GM18951 (cell line): ENCODE measurements around the gene DPEP2.
"Not testable (repeated sequence)": the region's sequence is repeated elsewhere in the genome, so short reads cannot be mapped to it uniquely, and the experiment has no call there.

Experiments
- POLR2A ChIP-seq: IDR thresholded peaks from 4 replicates; pipeline ENCODE4 v1.6.1; 2011; ENCODE audit warnings: mild to moderate bottlenecking; ENCODE audit not compliant: insufficient read length, insufficient read depth; ENCODE audit errors: extremely low read depth
- in situ Hi-C: fragments of 300-500 bp; cut with MboI; formaldehyde crosslinking; loops from one replicate; pipeline ENCODE4 v1.12.0; 2022; ENCODE audit warnings: low sequenced_read_pairs, mixed read lengths, inconsistent platforms; ENCODE audit not compliant: unreplicated experiment

Gene DPEP2

DNA sequence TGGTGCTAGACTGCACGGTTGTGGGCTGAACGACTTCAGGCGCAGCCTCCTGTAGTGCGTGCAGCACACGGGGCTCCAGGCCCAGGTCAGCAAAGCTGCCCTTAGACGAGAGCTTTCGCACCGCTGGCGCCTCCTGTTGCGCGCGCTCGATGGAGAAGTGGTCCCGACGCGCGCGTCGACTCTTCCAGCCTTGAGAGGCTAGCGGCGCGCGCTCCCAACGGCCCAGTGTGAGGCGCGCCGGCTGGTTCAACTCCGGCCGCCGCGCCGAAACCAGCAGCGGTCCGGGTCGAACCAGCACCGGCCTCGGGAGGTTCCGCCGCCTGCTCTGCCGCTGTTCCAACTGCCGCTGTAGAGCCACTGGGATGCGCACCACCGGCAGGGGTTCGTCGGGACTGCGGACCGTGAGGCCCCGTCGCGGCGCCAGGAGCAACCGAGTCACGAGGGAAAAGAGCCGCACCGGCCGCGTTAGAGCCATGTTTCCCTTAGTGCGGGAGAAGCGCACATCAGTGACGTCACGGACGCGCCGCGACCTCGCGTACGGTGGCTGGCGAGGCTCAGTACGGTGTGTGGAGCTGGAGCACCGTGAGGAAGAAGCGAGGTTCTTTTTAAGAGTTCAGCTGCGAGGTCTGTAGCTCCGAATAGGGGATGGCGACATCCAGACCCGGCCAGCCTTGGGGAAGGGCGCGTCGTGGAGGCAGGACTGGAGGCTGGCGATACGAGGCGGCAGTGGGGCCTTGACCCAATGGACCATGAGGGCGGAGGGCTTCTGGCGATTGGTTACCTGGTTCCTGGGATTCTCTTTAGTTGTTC lies 23.6 kb upstream of the DPEP2 start, which contains the start of the genes DDX28 and DUS2:
Gene DDX28, minus strand, starts transcription at position 505 of the 810 bp plus-strand sequence. Its CDS starts 30 bp downstream, at position 475.
Gene DUS2, plus strand, starts transcription at position 557 of the 810 bp plus-strand sequence. CDS start 14,740 bp downstream, outside the sequence.
- in situ Hi-C loops: no loop called here
- TF ChIP-seq POLR2A: peak; percentile 80

DNA sequence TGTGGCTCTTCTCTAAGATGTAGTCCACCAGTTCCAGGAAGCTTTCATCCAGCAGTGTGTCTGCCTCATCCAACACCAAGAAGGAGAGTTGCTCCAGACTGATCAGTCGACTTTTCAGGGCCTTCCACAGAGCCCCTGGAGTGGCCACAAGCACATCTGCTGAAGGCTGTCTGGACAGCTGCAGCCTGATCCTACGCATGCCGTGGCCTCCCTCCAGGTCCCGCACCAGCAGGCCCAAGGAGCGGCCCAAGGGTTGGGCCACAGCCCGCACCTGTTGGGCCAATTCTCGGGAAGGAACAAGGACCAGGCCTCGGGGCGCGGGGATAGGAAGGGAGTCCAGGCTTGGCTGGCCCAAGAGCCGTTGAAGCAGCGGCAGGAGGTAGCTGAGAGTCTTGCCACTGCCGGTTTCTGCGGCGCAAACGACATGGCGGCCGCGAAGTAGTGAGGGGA lies 23.0 kb upstream of the DPEP2 start:
- no peak for TF ChIP-seq POLR2A
- in situ Hi-C loops: no loop called here

DNA sequence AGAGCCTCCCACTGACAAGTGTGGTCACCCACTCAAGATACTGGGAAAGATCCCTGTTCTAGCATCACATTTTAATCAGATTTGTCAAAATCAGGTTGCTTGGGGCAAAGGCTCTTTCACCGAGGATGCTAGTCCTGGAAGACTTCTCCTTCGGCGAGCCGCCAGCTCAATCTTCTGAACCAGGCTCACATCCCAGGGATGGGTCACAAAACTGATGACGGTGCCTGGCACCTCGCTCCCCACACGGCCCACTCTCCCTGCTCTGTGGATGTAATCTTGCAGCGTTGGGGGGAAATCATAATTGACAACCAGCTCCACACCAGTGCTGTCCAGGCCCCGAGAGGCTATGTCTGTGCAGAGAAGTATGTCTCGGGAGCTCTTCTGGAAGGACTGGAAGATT lies 22.2 kb upstream of the DPEP2 start:
- in situ Hi-C loops: no loop called here
- no peak for TF ChIP-seq POLR2A

DNA sequence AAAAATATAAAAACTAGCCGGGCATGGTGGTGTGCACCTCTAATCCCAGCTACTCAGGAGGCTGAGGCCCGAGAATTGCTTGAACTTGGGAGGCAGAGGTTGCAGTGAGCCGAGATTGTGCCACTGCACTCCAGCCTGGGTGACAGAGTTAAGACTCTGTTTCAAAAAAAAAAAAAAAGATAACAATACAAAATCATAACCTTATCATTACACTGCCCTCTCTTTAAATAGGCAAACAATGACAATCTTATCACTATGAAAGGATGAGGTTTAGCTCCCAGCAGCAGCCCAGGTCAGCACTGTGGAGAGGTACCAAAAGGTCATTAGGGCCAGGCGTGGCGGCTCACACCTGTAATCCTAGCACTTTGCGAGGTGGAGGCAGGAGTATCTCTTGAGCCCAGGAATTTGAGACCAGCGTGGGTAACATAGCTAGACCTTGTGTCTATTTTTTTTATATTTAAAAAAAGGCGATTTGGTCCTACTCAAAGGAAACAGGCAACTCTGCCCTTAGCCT lies 19.9 kb upstream of the DPEP2 start:
- in situ Hi-C loops: no loop called here
- TF ChIP-seq POLR2A: no peak

DNA sequence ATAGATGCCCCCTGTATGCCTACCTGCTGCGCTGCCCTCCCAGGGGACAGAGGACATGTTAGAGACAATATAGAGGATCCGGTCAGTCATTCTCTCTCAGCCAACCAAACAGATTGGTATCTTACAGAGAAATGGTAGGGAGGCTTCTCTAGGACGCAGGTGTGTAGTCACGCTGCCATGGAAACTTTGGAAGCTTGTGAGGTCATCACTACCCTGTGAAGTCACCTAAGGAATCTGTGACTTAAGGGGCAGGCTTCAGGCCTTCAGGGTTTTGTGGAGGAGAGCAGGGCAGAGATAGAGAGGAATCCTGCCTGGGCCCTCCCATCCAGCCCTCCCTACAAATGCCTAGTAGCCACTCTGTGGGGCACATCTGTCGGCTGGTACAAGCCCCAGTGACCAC lies 16.4 kb upstream of the DPEP2 start, which contains the start of gene DPEP2NB:
Gene DPEP2NB, minus strand, starts transcription at position 231 of the 400 bp plus-strand sequence. Its CDS starts 141 bp downstream, at position 90.
- TF ChIP-seq POLR2A: no peak
- in situ Hi-C loops: no loop called here

DNA sequence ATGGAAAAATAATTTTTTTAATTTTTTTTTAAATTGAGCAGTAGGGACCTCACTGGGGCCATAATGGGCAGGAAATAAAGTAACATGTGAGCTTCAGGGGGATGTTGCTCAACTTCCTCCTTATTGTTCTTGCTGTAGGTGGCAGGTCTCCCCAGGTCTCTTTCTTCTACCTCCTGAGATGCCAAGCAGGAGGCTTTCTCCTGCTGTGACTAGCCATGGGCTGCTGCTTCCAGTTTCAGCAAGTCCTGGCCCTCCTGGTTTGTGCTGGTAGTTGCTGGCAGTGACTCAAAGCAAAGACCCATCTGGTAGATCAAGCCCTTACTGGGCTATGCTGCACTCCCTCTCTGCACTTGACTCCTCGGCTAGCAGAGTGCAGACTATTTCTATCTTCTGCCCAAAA lies 14.2 kb upstream of the DPEP2 start:
- in situ Hi-C loops: no loop called here
- TF ChIP-seq POLR2A: no peak

DNA sequence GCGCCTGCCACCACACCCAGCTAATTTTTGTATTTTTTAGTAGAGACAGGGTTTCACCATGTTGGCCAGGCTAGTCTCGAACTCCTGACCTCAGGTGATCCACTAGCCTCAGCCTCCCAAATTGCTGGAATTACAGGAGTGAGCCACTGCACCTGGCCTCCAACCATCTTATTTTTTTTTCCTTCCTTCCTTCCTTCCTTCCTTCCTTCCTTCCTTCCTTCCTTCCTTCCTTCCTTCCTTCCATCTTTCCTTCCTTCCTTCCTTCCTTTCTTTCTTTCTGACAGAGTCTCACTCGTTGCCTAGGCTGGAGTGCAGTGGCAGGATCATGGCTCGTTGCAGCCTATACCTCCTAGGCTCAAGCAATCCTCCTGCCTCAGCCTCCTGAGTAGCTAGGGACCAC lies 10.6 kb upstream of the DPEP2 start:
- in situ Hi-C loops: not testable (repeated sequence)

DNA sequence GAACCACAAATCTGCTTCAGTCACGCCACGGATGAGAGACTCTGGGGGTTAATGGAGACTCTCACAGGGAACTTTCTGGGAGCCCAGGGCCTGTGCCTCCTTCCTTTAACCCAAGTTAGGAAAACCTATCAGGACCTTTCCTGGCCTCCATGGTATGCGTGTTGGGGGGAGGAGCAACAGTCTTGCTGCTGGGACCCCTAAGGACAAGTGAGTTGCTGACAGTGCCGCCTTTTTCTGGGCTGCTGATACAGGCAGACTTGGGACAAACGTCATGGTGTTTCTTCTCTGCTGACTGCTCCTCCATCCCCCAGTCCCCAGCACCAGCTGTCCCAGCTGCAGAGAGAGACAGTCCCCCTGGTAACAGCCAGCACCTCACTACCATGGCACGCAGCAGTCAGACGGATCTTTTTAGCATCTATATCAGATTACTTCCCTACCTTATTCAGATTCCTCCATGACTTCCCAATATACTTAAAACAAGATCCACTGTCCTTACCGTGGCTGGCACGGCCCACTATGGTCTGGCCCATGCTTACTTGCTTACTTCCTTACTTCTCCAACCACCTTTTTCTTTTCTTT lies 10.0 kb upstream of the DPEP2 start:
- in situ Hi-C loops: no loop called here
- TF ChIP-seq POLR2A: no peak

DNA sequence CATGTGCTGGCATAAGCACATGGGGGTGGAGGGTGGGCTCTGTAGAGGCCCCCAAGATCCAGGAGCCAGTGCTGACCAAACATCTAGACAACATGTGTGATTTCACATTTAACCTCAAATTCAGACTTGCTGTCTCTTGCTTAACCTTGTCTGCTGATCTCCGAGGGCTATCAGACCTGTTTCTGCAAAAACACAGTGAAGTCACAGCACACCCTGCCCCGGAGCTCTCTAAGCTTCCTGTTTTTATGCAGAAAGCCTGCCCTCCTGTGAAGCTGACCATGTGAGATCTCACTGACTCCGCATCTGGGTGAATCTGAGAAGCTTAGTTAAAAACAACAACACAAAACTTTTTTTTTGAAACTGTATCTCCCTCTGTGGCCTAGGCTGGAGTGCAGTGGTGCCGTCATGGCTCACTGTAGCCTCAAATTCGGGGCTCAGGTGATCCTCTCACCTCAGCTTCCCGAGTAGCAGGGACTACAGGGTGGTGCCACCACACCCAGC lies 6.6 kb upstream of the DPEP2 start:
- in situ Hi-C loops: no loop called here
- no peak for TF ChIP-seq POLR2A

DNA sequence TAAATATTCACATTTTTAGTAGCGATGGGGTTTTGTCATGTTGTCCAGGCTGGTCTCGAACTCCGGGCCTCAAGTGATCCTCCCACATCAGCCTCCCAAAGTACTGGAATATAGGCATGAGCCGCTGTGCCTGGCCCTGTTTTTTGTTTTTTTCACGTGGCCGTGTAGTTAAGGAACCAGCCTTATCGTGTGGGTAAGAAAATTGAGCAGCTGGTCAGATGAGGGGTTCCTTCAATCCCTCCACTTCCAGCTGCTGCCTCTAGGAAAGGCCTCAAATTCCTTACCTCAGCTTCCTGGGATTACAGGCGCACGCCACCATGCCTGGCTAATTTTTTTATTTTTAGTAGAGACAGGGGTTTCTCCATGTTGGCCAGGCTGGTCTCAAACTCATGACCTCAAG lies 5.9 kb upstream of the DPEP2 start:
- no peak for TF ChIP-seq POLR2A
- in situ Hi-C loops: no loop called here

DNA sequence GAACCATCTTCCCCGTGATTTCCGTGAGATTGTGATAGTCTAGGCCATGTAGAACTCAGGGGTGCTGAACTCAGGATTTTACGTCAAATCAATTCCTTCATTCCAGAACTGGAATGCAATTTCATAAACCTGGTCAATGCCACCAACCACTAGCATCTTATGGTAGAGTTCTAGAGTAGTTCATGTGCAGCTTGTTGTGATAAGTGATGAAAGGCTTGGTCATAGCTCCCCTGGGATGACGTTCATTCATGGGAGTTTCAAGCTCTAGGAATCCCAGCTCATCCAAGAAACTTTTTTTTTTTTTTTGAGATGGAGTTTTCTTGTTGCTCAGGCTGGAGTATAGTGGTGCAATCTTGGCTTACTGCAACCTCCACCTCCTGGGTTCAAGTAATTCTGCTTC lies 3.7 kb upstream of the DPEP2 start:
- in situ Hi-C loops: no loop called here
- TF ChIP-seq POLR2A: no peak

DNA sequence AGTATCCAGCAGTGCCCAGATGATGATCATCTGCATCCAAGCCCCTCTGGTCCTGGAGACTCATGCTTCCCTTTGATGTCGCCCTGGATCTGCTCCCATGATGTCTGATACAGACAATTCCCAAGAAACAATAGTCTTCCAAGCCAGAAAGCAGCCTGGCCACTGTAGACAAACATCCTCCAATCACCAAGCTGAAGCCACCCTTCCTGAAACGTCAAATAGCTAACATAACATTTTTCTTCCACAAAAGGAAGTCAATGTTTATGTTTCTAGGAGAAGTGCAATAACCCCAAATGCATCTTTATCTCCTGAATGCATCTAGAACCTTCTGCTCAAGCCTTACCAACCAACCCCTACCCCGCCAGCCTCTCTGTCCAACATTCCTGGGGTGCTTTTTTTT lies 1.2 kb upstream of the DPEP2 start:
- TF ChIP-seq POLR2A: no peak
- in situ Hi-C loops: no loop called here

DNA sequence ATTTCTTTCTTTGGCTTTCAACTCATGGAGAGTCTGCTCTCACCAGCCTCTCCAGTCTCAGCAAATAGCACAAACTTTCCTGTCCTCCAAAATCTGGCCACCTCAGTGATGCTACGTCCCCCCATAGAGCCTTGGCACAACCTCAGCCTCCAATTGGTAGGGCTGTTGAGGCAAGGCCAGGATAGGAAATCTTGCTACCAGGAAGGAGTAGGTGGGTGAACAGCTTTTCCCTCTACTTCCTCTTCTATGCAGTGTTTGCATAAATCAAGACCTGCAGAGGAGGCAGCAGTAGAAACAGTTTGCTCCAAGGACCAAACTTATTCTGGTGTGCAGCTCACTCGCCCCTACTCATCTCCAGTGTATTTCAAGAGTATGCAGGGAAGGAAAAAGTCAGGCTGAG lies 701 bp upstream of the DPEP2 start:
- in situ Hi-C loops: no loop called here
- no peak for TF ChIP-seq POLR2A

DNA sequence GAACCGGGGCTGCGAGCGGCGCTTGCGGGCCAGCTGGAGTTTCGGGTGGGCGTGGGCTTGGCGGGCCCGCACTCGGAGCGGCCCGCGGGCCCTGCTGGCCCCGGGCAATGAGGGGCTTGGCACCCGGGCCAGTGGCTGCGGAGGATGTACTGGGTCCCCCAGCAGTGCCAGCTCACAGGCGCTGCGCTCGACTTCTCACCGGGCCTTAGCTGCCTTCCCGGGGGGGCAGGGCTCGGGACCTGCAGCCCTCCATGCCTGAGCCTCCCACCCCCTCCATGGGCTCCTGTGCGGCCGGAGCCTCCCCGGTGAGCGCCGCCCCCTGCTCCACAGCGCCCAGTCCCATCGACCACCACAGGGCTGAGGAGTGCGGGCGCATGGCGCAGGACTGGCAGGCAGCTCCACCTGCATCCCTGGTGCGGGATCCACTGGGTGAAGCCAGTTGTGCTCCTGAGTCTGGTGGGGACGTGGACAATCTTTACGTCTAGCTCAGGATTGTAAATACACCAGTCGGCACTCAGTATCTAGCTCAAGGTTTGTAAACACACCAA lies 979 bp downstream of the DPEP2 start:
- in situ Hi-C loops: not testable (repeated sequence)
